ENCODE data around the gene EXOC4.

Gene EXOC4

DNA sequence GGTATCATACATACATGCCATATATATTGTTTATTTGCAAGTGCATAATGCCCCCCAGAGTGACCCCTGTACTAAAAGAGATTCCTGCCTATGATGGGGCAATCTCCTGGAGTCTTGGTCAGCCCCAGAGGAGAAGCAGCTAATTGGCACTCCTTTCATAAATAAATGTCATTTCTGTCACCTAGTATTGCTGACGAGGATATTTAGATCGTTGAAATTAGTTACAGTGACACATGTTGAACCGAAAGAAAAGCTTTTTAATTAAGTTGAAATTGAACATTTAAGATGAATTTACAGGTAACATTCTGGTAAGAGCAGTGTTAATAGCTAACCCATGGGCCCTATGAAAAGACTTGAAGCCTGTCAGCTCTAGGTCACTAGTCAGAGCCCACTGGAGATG is 663.7 kb downstream of the EXOC4 start:
- DNase-seq, result no peak

DNA sequence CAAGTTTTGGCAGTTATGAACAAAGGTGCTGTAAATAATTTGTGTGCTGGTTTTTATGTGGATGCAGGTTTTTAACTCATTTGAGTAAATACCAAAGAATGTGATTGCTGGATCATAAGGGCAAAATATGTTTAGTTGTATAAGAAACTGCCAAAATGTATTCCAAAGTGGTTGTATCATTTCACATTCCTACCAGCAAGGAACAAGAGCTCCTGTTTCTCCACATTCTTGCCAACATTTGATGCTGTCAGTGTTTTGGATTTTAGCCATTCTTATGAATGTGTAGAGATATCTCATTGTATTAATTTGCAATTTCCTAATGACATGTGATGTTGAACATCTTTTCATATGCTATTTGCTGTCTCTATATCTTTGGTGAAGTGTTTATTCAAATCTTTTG is 666.9 kb downstream of the EXOC4 start:
- no peak for DNase-seq

DNA sequence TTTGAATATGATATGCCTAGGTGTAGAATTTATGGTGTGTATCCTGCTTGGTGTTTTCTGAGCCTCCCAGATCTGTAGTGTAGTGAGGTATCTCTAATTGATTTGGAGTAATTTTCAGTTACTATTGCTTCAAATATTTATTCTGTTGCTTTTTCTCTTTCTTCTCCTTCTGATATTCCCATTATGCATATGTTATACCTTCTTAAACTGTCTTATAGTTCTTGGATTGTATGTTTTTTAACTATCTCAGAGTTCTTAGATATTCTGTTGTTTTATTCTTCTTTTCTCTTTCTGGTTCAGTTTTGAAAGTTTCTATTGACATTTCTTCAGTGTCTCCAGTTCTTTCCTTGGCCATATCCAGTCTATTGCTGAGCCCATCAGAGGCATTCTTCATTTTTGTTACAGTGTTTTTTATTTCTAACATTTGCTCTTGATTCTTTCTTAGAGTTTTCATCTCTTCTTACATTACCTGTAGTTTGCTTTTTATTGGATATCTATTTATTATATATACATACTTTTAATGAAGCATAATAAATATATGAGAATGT is 668.8 kb downstream of the EXOC4 start:
- DNase-seq, result no peak

DNA sequence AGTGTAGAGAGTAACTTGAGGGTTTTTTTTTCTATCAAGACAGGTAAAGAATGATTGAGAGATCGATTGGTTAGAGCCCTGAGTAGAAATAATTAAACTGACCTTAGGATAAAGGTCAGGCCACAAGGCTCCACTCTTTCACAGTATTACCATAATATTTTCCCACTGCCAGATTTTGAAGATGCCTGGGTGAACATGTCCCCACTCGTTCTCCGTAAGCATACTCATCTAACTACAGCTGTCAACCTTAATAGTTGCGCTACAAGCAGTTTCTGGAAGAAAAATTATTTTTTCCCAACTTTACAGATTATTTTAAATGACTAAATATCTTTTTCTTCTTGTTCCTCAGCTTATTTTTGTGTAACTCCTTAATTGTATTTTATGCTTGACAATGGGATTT is 671.1 kb downstream of the EXOC4 start:
- no peak for DNase-seq

DNA sequence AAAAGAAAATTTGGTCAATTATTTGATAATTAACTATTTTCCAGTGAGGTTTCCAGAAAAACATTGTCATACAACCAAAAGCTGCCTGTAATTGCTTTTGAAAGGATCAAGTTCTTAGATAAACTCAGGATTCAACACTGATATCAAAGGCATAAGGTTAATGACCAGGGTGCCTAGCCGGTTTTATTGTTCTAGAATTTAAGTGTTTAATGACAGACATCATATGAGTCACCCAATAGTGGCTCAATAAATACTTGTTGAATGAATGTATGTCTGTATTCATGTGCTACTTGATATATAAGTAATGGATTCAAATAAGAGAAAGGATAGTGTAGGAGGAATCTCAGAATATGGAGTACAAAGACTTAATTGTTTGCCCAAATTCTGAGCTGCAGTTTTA is 678.2 kb downstream of the EXOC4 start:
- DNase-seq, result peak; percentile 54

DNA sequence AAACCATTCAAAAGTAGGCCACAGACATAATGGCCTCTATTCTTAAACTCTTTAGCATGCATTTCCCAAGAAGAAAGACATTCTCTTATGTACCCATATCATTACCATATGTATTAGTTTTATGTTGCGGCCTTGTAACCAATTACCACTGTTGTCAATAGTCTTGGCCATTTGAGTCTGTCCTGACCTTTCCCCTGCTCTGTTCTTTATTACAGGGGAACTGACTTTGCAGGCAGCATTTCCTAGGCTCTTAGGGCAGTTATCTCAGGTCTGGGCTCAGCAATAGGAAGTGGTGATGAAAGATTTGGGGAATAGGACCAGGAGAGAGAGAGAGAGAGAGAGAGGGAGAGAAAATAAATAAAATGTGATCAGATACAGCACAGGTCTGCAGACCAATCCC is 679.7 kb downstream of the EXOC4 start:
- DNase-seq, result no peak

- no peak for DNase-seq
Measured at GRCh38 chr7:133934262-133934976, 681.5 kb downstream of the EXOC4 start.

- DNase-seq, result no peak
Measured at GRCh38 chr7:133934977-133935330, 682.1 kb downstream of the EXOC4 start.

GRCh38 chr7:133936074-133936473 is 683.2 kb downstream of the EXOC4 start:
- DNase-seq, result no peak

GRCh38 chr7:133937786-133938185 is 684.9 kb downstream of the EXOC4 start:
- no peak for DNase-seq

GRCh38 chr7:133940368-133940767 is 687.5 kb downstream of the EXOC4 start:
- peak; percentile 34 for DNase-seq

DNA sequence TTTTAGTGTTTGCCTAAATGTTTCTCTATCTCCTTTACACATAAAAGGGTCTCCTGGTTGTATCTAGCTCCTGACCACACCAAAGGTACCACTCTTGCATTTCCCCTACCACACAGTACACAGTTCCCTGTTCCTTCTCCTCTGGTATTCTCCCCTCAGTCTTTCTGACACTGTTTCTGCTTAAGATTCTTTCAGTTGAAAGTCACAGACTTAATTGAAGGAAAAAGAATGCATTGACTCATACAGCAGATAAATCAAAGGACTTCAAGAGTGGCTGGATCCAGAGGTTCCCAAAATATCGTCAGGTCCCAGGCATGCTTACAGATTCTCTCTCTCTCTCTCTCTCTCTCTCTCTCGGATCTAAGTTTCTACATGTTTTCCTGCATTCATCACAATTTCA is 688.6 kb downstream of the EXOC4 start:
- no peak for DNase-seq

GRCh38 chr7:133945497-133945896 is 692.6 kb downstream of the EXOC4 start:
- no peak for DNase-seq

DNA sequence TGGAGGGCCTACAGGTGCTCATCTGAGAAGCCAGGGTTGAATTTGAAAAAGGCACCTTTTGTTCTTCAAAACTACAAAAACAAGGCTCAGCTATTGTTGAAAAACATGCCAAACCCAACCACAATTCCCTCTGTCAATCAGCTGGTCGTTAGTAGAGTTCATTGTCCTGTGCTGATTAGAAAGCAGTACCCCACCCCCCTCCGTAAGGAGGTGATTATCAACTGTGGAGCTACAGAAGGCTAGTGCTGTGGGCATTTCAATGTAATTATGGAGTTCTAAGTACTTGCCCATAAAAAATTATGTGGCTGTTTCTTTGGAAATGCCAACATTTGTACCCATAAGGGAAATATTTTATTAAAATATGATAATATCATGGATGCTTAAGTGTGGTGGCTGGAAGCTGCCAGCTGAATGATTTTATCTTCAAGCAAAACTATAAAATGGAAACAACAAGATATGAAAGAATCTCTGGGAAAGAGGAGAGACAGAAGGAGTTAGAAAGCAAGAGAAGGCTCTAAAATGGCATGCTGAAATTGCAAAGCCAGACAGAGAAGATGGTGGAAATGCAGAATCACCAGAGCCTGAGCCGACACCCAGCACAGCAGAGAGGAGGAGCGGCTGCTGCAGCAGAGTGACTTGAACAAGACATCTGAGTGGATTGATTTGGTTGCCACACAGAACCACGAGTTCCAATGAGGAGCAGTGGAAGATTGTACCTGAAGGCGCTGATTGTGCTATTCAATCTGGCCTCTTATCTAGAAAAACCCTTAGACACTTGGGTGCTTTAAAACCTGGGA is 694.8 kb downstream of the EXOC4 start:
- DNase-seq, result no peak

GRCh38 chr7:133948588-133948987 is 695.7 kb downstream of the EXOC4 start:
- no peak for DNase-seq

DNA sequence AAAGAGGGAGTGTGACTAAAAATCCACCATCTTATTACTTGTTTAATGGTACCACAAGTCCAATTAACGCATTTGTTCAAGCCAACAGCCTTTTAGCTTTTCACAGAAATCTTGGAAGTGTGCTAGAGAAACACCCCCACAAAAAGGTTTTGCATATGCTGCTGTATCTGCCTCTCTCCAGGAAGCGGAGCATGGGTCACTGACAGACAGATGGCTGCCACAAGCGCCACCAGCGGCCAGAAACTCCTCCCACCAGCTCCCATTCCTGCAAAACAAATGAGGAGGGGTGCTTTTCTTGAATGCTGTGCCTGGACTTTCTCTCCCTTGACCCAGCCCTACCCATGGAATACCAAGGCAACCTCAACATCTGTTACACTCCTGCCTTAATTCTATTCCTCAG is 698.0 kb downstream of the EXOC4 start:
- DNase-seq, result no peak

- DNase-seq, result no peak
Measured at GRCh38 chr7:133955208-133955607, 702.3 kb downstream of the EXOC4 start.

DNA sequence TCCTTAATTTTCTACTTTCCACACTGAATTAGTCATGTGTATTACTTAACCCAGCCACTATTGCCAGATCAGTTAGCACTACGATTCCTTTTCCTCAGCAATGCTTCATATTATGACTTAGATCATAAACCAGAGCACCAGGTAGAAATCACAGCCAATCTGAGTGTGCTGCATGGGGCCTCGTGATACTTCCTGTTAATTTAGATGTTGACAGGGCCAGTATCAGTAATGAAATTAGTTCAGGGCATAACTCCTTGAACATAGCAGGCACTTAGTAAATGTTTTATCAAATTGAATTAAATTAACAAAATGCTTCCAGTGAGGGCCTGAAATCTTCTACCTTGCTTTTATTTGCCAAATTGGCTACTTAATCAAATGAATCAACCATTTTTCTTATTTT is 705.0 kb downstream of the EXOC4 start:
- no peak for DNase-seq

GRCh38 chr7:133958822-133959221 is 705.9 kb downstream of the EXOC4 start:
- peak; percentile 24 for DNase-seq

DNA sequence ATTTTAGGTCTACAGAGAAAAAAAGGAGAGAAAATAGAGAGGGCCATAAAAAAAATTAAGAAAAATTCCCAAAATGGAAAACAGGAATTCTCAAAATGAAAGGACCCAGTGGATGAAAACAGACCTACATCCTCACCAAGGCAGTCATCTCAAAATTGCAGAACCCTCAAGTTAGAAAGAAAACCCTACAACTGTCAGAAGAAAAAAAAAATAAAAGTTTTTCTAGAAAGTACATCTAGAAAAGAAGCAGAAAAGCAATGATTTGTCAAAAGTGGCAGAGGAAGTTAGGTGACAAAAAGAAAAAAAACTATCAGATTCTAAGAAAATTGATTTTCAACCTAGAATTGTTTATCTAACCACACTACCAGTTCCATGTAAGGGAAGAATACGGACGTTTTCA is 706.6 kb downstream of the EXOC4 start:
- no peak for DNase-seq

GRCh38 chr7:133961724-133962123 is 708.8 kb downstream of the EXOC4 start:
- no peak for DNase-seq

DNA sequence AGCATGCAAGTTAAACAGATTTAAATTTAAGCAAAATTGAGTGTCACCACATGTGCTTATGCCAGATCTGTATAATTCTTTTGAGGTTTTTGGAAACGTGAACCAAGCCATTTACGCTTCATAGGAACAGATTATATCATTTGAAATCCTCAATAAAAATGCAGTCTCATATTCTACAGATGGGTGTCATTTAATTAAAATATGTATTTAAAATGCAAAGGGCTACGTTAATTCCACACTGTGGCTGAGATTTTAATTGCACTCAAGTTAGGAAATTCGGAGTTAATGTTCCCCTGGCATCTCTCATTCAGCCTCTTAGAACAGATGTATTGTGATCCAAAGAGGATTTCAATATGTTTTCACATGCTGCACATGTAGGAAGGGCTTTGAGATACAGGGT is 709.8 kb downstream of the EXOC4 start:
- DNase-seq, result no peak

DNA sequence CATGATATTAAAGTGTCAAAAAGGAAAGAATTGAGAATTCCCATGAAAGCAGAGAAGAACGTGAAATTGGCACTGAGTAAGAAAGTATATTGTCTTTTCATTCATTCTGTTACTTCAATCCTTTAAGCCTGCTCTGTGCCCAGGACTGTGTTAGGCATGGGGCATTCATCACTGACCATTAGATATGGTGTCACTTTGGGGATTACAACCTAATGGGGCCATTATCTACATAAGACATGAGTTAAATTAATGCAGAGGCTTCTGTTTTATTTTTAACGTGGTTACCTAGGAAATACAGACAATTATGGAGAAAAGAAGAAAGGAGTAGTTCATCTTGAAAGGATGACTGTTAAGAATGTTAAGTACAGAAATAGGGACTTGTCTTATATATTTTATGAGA is 710.8 kb downstream of the EXOC4 start:
- DNase-seq, result no peak

GRCh38 chr7:133971625-133972024 is 718.7 kb downstream of the EXOC4 start:
- DNase-seq, result no peak
